PC-3 (cell line): ENCODE measurements around the gene SEL1L. TPM values are rescaled to one million over a fixed set of nuclear protein-coding genes. Genes with fewer than 3 reads are reported as not detected.

Experiments used
- ATAC-seq: fragments of 200-7000 bp; cut with Tn5 transposase; 2 replicates; pipeline ENCODE4 v1.9.1; 2020; ENCODE audit warnings: mild to moderate bottlenecking, moderate library complexity
- BruUV-seq: library from RNA; stranded (reverse); fragments of 400-500 nt; replicated peaks from 2 replicates; lab custom pipeline; 2021; lab: Mats Ljungman, UMichigan
- CTCF ChIA-PET: fragments of 300-600 bp; sonication (Branson Sonifier 250); formaldehyde crosslinking; loops from one replicate; lab custom pipeline; 2022; ENCODE audit warnings: antibody characterized with exemption; lab: Charles Lee
- POLR2A ChIA-PET: fragments of 300-600 bp; sonication (Branson Sonifier 250); formaldehyde crosslinking; loops from one replicate; lab custom pipeline; 2022; ENCODE audit warnings: antibody characterized with exemption; ENCODE audit not compliant: unreplicated experiment; lab: Charles Lee
- DNase-seq: peaks from one replicate; pipeline ENCODE4 v3.0.0-alpha.2; 2015
- H2AFZ ChIP-seq: fragments of 300-600 bp; sonication (generic); 2 replicates; pipeline ENCODE4 v1.6.0; 2016; ENCODE audit warnings: antibody characterized with exemption, low read length
- H3F3A ChIP-seq: fragments of 300-600 bp; sonication (generic); one replicate; pipeline ENCODE4 v1.6.0; 2017; ENCODE audit warnings: antibody characterized with exemption, low read length, control low read depth, mild to moderate bottlenecking; ENCODE audit not compliant: unreplicated experiment
- H3K27ac ChIP-seq: fragments of 300-600 bp; sonication (generic); 2 replicates; pipeline ENCODE4 v1.5.1; 2016; ENCODE audit warnings: mild to moderate bottlenecking, low read length
- H3K27me3 ChIP-seq: fragments of 300-600 bp; sonication (generic); 2 replicates; pipeline ENCODE4 v1.6.1; 2016; ENCODE audit warnings: low read length, mixed read lengths
- H3K36me3 ChIP-seq: fragments of 300-600 bp; sonication (generic); 2 replicates; pipeline ENCODE4 v1.6.1; 2016; ENCODE audit warnings: low read depth, mixed run types, low read length, mixed read lengths
- H3K4me1 ChIP-seq: fragments of 300-600 bp; sonication (generic); 2 replicates; pipeline ENCODE4 v1.5.1; 2016; ENCODE audit warnings: low read length; ENCODE audit not compliant: insufficient read depth
- H3K4me2 ChIP-seq: fragments of 300-600 bp; sonication (generic); 2 replicates; pipeline ENCODE4 v1.6.0; 2016; ENCODE audit warnings: low read length
- H3K4me3 ChIP-seq: fragments of 300-600 bp; sonication (generic); 2 replicates; pipeline ENCODE4 v1.5.1; 2016; ENCODE audit warnings: mild to moderate bottlenecking, low read length, mixed read lengths
- H3K79me2 ChIP-seq: fragments of 300-600 bp; sonication (generic); 2 replicates; pipeline ENCODE4 v1.6.1; 2017; ENCODE audit warnings: low read length, mixed read lengths
- H3K9ac ChIP-seq: fragments of 300-600 bp; sonication (generic); 2 replicates; pipeline ENCODE4 v1.6.0; 2016; ENCODE audit warnings: mild to moderate bottlenecking, low read length
- H3K9me2 ChIP-seq: fragments of 300-600 bp; sonication (generic); replicated peaks from 2 replicates; pipeline ENCODE4 v1.6.1; 2016; ENCODE audit warnings: mixed run types, low read length, mixed read lengths
- H3K9me3 ChIP-seq: fragments of 300-600 bp; sonication (generic); 2 replicates; pipeline ENCODE4 v1.6.1; 2016; ENCODE audit warnings: low read length, mixed read lengths
- H4K20me1 ChIP-seq: fragments of 300-600 bp; sonication (generic); 2 replicates; pipeline ENCODE4 v1.6.1; 2016; ENCODE audit warnings: low read length, mixed read lengths
- EZH2 ChIP-seq: fragments of 300-600 bp; sonication (generic); IDR thresholded peaks from one replicate; pipeline ENCODE4 v1.6.1; 2017; ENCODE audit warnings: antibody characterized with exemption, mild to moderate bottlenecking, low read length; ENCODE audit not compliant: unreplicated experiment
- EZH2phosphoT487 ChIP-seq: fragments of 300-600 bp; sonication (generic); IDR thresholded peaks from 2 replicates; pipeline ENCODE4 v1.6.1; 2018; ENCODE audit warnings: mild to moderate bottlenecking, antibody characterized with exemption, low read length, borderline replicate concordance
- intact Hi-C: fragments of 100-400 bp; cut with micrococcal nuclease; formaldehyde crosslinking; loops from 2 replicates; pipeline ENCODE4 v1.9.0; 2023
- total RNA-seq: library from RNA; depleted of rRNA; stranded (reverse); fragments of >200 nt; gene quantifications from 2 replicates; pipeline ENCODE4 v1.2.3, GENCODE V29; 2014
- TF ChIP-seq, protein P1 (sequence below): fragments of 300-600 bp; sonication (generic); conservative IDR thresholded peaks from 2 replicates; pipeline ENCODE4 v1.5.1; 2017; ENCODE audit warnings: antibody characterized with exemption, low read depth, mild to moderate bottlenecking, low read length

SEL1L gene
- total RNA-seq, 1 experiment from 2014 or later = 46.9 TPM

DNA sequence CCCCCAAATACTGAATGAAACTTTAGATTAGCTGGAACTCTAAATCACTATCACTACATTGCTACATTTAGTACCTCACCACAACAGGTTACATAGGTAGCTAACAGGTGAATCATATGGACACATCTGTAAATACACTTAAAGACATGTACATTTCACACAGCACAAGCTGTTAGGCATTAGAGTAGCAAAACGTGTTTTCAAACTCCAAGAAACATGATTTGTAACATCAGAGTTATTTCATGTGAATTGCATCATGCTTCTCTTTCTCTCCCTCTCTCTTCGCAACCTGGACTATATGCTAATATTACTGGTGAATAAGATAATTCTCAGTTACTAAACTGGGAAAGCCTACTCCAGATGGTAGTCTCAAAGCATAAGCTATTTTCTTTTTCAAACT is 4.3 kb downstream of the SEL1L start:
- peaks cover 15% of the 10 kb centered on the region for H3K4me1 ChIP-seq
- intact Hi-C loops = no loop called here
- ChIA-PET CTCF (no interaction called here), POLR2A (no interaction called here)
- BruUV-seq = no TSS peak
- no peak overlapping the region for H3K27ac ChIP-seq
- H3K9me3 ChIP-seq = no peaks in the 10 kb centered on the region
- H3K27me3 ChIP-seq = no peaks in the 10 kb centered on the region
- TF ChIP-seq EZH2phosphoT487 (no peak), EZH2 (no peak)
- H3F3A ChIP-seq = no peaks in the 10 kb centered on the region
- peaks cover 10% of the 10 kb centered on the region; the same call in 1 of the 2 replicates for H3K36me3 ChIP-seq
- DNase-seq (no peak), ATAC-seq (no peak)
- peaks cover 57% of the 10 kb centered on the region for H3K79me2 ChIP-seq
- no peak overlapping the region for H2AFZ ChIP-seq
- H3K9ac ChIP-seq = no peak overlapping the region
- peaks cover 14% of the 10 kb centered on the region for H4K20me1 ChIP-seq
- no peak overlapping the region for H3K4me3 ChIP-seq
- no peak overlapping the region for H3K4me2 ChIP-seq
- H3K9me2 ChIP-seq = no peaks in the 10 kb centered on the region

DNA sequence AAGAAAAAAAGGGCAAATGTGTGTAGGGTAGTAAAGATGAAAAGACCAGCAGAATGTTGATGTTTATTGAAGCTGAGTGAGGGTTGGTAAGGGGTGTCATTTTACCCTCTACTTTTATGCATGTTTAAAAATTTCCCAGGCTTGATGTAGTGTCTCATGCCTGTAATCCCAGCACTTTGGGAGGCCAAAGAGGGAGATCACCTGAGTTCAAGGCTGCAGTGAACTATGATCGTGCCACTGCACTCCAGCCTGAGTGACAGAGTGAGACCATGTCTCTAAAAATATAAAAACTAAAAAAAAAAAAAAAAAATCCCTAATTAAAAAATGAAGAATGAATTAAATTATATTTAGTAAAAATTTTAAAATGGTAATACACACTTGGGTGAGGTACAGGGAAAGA is 8.5 kb downstream of the SEL1L start:
- TF ChIP-seq, protein P1, sequence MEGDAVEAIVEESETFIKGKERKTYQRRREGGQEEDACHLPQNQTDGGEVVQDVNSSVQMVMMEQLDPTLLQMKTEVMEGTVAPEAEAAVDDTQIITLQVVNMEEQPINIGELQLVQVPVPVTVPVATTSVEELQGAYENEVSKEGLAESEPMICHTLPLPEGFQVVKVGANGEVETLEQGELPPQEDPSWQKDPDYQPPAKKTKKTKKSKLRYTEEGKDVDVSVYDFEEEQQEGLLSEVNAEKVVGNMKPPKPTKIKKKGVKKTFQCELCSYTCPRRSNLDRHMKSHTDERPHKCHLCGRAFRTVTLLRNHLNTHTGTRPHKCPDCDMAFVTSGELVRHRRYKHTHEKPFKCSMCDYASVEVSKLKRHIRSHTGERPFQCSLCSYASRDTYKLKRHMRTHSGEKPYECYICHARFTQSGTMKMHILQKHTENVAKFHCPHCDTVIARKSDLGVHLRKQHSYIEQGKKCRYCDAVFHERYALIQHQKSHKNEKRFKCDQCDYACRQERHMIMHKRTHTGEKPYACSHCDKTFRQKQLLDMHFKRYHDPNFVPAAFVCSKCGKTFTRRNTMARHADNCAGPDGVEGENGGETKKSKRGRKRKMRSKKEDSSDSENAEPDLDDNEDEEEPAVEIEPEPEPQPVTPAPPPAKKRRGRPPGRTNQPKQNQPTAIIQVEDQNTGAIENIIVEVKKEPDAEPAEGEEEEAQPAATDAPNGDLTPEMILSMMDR = no peak
- TF ChIP-seq EZH2phosphoT487 = no peak
- TF ChIP-seq EZH2 = no peak
- BruUV-seq = no TSS peak
- H3K27me3 ChIP-seq = no peaks in the 10 kb centered on the region
- no peaks in the 10 kb centered on the region for H3F3A ChIP-seq
- H3K27ac ChIP-seq = no peak overlapping the region
- no peak for DNase-seq
- no peak for ATAC-seq
- H2AFZ ChIP-seq = no peak overlapping the region
- peaks cover 23% of the 10 kb centered on the region for H3K79me2 ChIP-seq
- POLR2A ChIA-PET = no interaction called here
- intact Hi-C loops = no loop called here
- CTCF ChIA-PET = no interaction called here
- no peak overlapping the region for H3K9ac ChIP-seq
- no peak overlapping the region for H3K4me3 ChIP-seq
- no peaks in the 10 kb centered on the region for H3K9me2 ChIP-seq
- peaks cover 25% of the 10 kb centered on the region for H3K36me3 ChIP-seq
- H3K9me3 ChIP-seq = no peaks in the 10 kb centered on the region
- no peak overlapping the region for H3K4me2 ChIP-seq
- H4K20me1 ChIP-seq = peaks cover 6% of the 10 kb centered on the region; the same call in 1 of the 2 replicates
- H3K4me1 ChIP-seq = no peaks in the 10 kb centered on the region

DNA sequence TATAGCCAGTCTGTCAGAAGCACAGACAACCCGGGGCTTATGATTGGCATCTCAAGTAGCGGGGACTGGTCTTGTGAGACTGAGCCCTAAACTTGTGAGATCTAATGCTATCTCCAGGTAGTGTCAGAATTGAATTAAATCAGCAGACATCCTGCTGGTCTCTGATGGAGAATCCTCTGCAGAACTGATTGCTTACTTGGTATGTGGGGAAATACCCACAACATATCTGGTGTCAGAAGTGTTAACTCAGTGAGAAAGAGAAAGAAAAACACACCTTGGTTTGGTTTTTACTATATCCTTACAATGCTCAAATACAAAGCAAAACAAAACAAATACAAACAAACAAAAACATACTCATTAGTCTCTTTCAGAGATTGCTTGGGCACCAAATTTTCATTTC is 10.0 kb downstream of the SEL1L start:
- H3K9ac ChIP-seq = no peak overlapping the region
- ATAC-seq (no peak), DNase-seq (no peak)
- H3K9me3 ChIP-seq = no peaks in the 10 kb centered on the region
- intact Hi-C loops = no loop called here
- TF ChIP-seq EZH2phosphoT487 (no peak), EZH2 (no peak)
- TF ChIP-seq, protein P1 = no peak
- no peaks in the 10 kb centered on the region for H3K27me3 ChIP-seq
- peaks cover 25% of the 10 kb centered on the region for H3K36me3 ChIP-seq
- peaks cover 8% of the 10 kb centered on the region for H3K79me2 ChIP-seq
- H3F3A ChIP-seq = no peaks in the 10 kb centered on the region
- no peak overlapping the region for H2AFZ ChIP-seq
- H3K4me1 ChIP-seq = 0 out of 2 replicates have a peak, but pooled peaks cover 6% of the 10 kb centered on the region
- H3K4me2 ChIP-seq = no peak overlapping the region
- no peak overlapping the region for H3K4me3 ChIP-seq
- no peaks in the 10 kb centered on the region for H4K20me1 ChIP-seq
- no peaks in the 10 kb centered on the region for H3K9me2 ChIP-seq
- BruUV-seq = no TSS peak
- ChIA-PET POLR2A (interaction anchor here (0.6 kb wide), 1 partner anchor 16 kb away, joined by 6 read pairs; no protein-coding TSS in a partner anchor), CTCF (no interaction called here)
- H3K27ac ChIP-seq = no peak overlapping the region
